Ishikawa (cell line): ENCODE measurements around the gene CFLAR.

ENCODE experiments used
- CEBPB ChIP-seq: IDR thresholded peaks from 2 replicates; pipeline ENCODE4 v1.6.1; 2012
- CREB1 ChIP-seq: IDR thresholded peaks from 2 replicates; pipeline ENCODE4 v1.6.1; 2012; ENCODE audit warnings: low read depth
- EGR1 ChIP-seq: IDR thresholded peaks from 2 replicates; pipeline ENCODE4 v1.6.1; 2012
- EP300 ChIP-seq: IDR thresholded peaks from 2 replicates; pipeline ENCODE4 v1.6.1; 2012; ENCODE audit warnings: borderline replicate concordance
- FOXM1 ChIP-seq: IDR thresholded peaks from 2 replicates; pipeline ENCODE4 v1.6.1; 2012; ENCODE audit warnings: low read depth, borderline replicate concordance
- MAX ChIP-seq: IDR thresholded peaks from 2 replicates; pipeline ENCODE4 v1.6.1; 2012
- NFIC ChIP-seq: IDR thresholded peaks from 2 replicates; pipeline ENCODE4 v1.6.1; 2012
- RAD21 ChIP-seq: IDR thresholded peaks from 2 replicates; pipeline ENCODE4 v1.6.1; 2012; ENCODE audit warnings: low read depth
- REST ChIP-seq: IDR thresholded peaks from 2 replicates; pipeline ENCODE4 v1.6.1; 2012; ENCODE audit warnings: low read depth, mild to moderate bottlenecking
- TAF1 ChIP-seq: IDR thresholded peaks from 2 replicates; pipeline ENCODE4 v1.6.1; 2012; ENCODE audit warnings: low read depth, mild to moderate bottlenecking
- TCF12 ChIP-seq: IDR thresholded peaks from 2 replicates; pipeline ENCODE4 v1.6.1; 2012; ENCODE audit warnings: low read depth
- TEAD4 ChIP-seq: IDR thresholded peaks from 2 replicates; pipeline ENCODE4 v1.6.1; 2012
- USF1 ChIP-seq: IDR thresholded peaks from 2 replicates; pipeline ENCODE4 v1.6.1; 2012
- YY1 ChIP-seq: IDR thresholded peaks from 2 replicates; pipeline ENCODE4 v1.6.1; 2012; ENCODE audit warnings: low read depth
- ZBTB7A ChIP-seq: IDR thresholded peaks from 2 replicates; pipeline ENCODE4 v1.6.1; 2012; ENCODE audit warnings: low read depth

CFLAR gene

GRCh38 chr2:201151127-201151981 is 35.4 kb downstream of the CFLAR start:
- TF ChIP-seq RAD21 (no peak), YY1 (no peak), CEBPB (no peak), FOXM1 (no peak), TEAD4 (no peak), EP300 (no peak), NFIC (no peak), CREB1 (no peak), EGR1 (no peak), TCF12 (no peak), REST (no peak), TAF1 (no peak), MAX (no peak), ZBTB7A (no peak), USF1 (no peak)

GRCh38 chr2:201152517-201152916 is 36.6 kb downstream of the CFLAR start:
- no peak for TF ChIP-seq MAX
- no peak for TF ChIP-seq ZBTB7A
- TF ChIP-seq EP300: no peak
- TF ChIP-seq NFIC: no peak
- no peak for TF ChIP-seq TCF12
- no peak for TF ChIP-seq REST
- TF ChIP-seq FOXM1: no peak
- TF ChIP-seq EGR1: no peak
- TF ChIP-seq TAF1: no peak
- no peak for TF ChIP-seq CEBPB
- TF ChIP-seq CREB1: no peak
- no peak for TF ChIP-seq USF1
- no peak for TF ChIP-seq TEAD4
- no peak for TF ChIP-seq YY1
- no peak for TF ChIP-seq RAD21

- TF ChIP-seq FOXM1 (no peak), REST (no peak), TEAD4 (no peak), TAF1 (no peak), USF1 (no peak)
Observed at GRCh38 chr2:201152999-201153815, 37.2 kb downstream of the CFLAR start.
